GM23248 (cell line): ENCODE measurements around the gene MYO16. TPM values are rescaled to one million over a fixed set of nuclear protein-coding genes. Genes with fewer than 3 reads are reported as not detected.
A peak's percentile ranks its signal among the peaks of the same experiment; 100 is the strongest.

Experiments
- DNase-seq: peaks from one replicate; pipeline ENCODE4 v3.0.0-alpha.2; 2015
- H2AFZ ChIP-seq: fragments of 200-600 bp; sonication (generic); 2 replicates; pipeline ENCODE4 v1.6.1; 2016; ENCODE audit warnings: antibody characterized with exemption
- H3F3A ChIP-seq: fragments of 200-600 bp; sonication (generic); 2 replicates; pipeline ENCODE4 v1.6.1; 2016; ENCODE audit warnings: mild to moderate bottlenecking, antibody characterized with exemption, mixed run types; ENCODE audit not compliant: insufficient read depth
- H3K27ac ChIP-seq: fragments of 200-600 bp; sonication (generic); 2 replicates; pipeline ENCODE4 v1.5.1; 2016; ENCODE audit warnings: mild to moderate bottlenecking
- H3K27me3 ChIP-seq: fragments of 200-600 bp; sonication (generic); replicated peaks from 2 replicates; pipeline ENCODE4 v1.6.1; 2016; ENCODE audit warnings: mild to moderate bottlenecking; ENCODE audit not compliant: insufficient read depth
- H3K36me3 ChIP-seq: fragments of 200-600 bp; sonication (generic); 2 replicates; pipeline ENCODE4 v1.6.1; 2016; ENCODE audit warnings: low read depth, mild to moderate bottlenecking
- H3K4me1 ChIP-seq: fragments of 200-600 bp; sonication (generic); 2 replicates; pipeline ENCODE4 v1.6.1; 2016; ENCODE audit warnings: mild to moderate bottlenecking; ENCODE audit not compliant: insufficient read depth
- H3K4me2 ChIP-seq: fragments of 200-600 bp; sonication (generic); one replicate; pipeline ENCODE4 v1.6.1; 2016; ENCODE audit warnings: mild to moderate bottlenecking; ENCODE audit not compliant: unreplicated experiment
- H3K4me3 ChIP-seq: fragments of 200-600 bp; sonication (generic); 2 replicates; pipeline ENCODE4 v1.5.1; 2016; ENCODE audit warnings: mild to moderate bottlenecking
- H3K79me2 ChIP-seq: fragments of 200-600 bp; sonication (generic); 2 replicates; pipeline ENCODE4 v1.6.1; 2016; ENCODE audit warnings: mild to moderate bottlenecking; ENCODE audit not compliant: insufficient read depth
- H3K9ac ChIP-seq: fragments of 200-600 bp; sonication (generic); 2 replicates; pipeline ENCODE4 v1.6.1; 2016; ENCODE audit warnings: mild to moderate bottlenecking
- H3K9me2 ChIP-seq: fragments of 200-600 bp; sonication (generic); 2 replicates; pipeline ENCODE4 v1.6.1; 2016; ENCODE audit warnings: mixed run types, mild to moderate bottlenecking, moderate library complexity; ENCODE audit not compliant: insufficient read depth
- H3K9me3 ChIP-seq: fragments of 200-600 bp; sonication (generic); one replicate; pipeline ENCODE4 v1.6.1; 2017; ENCODE audit warnings: low read depth
- H4K20me1 ChIP-seq: fragments of 200-600 bp; sonication (generic); 2 replicates; pipeline ENCODE4 v1.6.0; 2016; ENCODE audit not compliant: insufficient read depth
- EZH2 ChIP-seq: fragments of 200-600 bp; sonication (generic); IDR thresholded peaks from 2 replicates; pipeline ENCODE4 v1.6.1; 2018; ENCODE audit warnings: antibody characterized with exemption, mild to moderate bottlenecking; ENCODE audit not compliant: insufficient read depth, poor library complexity, severe bottlenecking
- EZH2phosphoT487 ChIP-seq: fragments of 200-600 bp; sonication (generic); IDR thresholded peaks from 2 replicates; pipeline ENCODE4 v1.6.1; 2018; ENCODE audit warnings: antibody characterized with exemption, moderate library complexity, mild to moderate bottlenecking, low read depth; ENCODE audit not compliant: insufficient read depth
- WGBS, 2 experiments: methylation state at CpG; one replicate each; pipeline ENCODE4 v1.1.6; 2015 to 2017; ENCODE audit warnings: low lambda C conversion rate in 2 of 2, low coverage in 1 of 2; ENCODE audit errors: missing lambda C conversion rate in 2 of 2; 5-methylcytosine and 5-hydroxymethylcytosine counted together
- in situ Hi-C: fragments of 300-500 bp; cut with MboI; formaldehyde crosslinking; loops from 2 replicates; pipeline ENCODE4 v1.15.0; 2020
- polyA plus RNA-seq: library from polyadenylated mRNA; unstranded; fragments of >200 nt; fragmentation: Nextera tagmentation; extraction: Ambion mirVana; gene quantifications from 2 replicates; pipeline ENCODE4 v1.2.1, GENCODE V29; 2016
- total RNA-seq: library from RNA; depleted of rRNA; stranded (reverse); fragments of >200 nt; shearing (Covaris generic); gene quantifications from 2 replicates; pipeline ENCODE4 v1.2.3, GENCODE V29; 2014

Gene MYO16
- total and polyA plus RNA-seq, 2 experiments from 2014 or later, result not detected

DNA sequence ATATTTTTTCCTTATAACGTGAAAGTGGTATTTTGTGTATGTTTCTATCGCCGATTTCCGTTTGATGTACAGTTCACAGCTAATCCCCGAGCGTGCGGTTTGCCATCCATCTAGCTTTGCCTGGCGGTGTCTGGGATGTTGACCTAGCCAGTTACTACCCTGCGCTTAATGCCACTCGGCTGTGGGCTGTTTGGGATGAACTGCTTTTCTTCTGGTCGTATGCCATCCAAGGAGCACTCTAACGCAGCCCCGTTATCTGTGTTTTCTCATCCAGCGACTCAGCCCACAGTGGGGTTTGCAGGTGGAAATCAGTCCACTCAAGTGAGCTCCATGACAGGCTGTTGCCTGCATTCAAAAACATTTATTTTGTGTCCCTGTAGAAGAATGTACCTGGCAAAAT is 512.3 kb downstream of the MYO16 start:
- H3K4me3 ChIP-seq, result no peak overlapping the region
- H3K27ac ChIP-seq, result no peak overlapping the region
- TF ChIP-seq EZH2phosphoT487 (no peak), EZH2 (no peak)
- H3K27me3 ChIP-seq, result peaks cover 28% of the 10 kb centered on the region
- H3K79me2 ChIP-seq, result no peaks in the 10 kb centered on the region
- H3F3A ChIP-seq, result 0 out of 2 replicates have a peak, but pooled peaks cover 4% of the 10 kb centered on the region
- no peak overlapping the region for H3K4me2 ChIP-seq
- H3K9me3 ChIP-seq, result no peaks in the 10 kb centered on the region
- H3K36me3 ChIP-seq, result no peaks in the 10 kb centered on the region
- in situ Hi-C loops, result loop anchor here (10.0 kb wide), 2 partner anchors 633 to 973 kb away; no protein-coding TSS in a partner anchor
- DNase-seq, result no peak
- H2AFZ ChIP-seq, result no peak overlapping the region
- 95% methylated on average over 14 of the region's 14 CpGs for WGBS, 2 experiments
- H3K9me2 ChIP-seq, result no peaks in the 10 kb centered on the region
- H3K4me1 ChIP-seq, result peaks cover 9% of the 10 kb centered on the region; the same call in 1 of the 2 replicates
- no peaks in the 10 kb centered on the region for H4K20me1 ChIP-seq
- no peak overlapping the region for H3K9ac ChIP-seq

DNA sequence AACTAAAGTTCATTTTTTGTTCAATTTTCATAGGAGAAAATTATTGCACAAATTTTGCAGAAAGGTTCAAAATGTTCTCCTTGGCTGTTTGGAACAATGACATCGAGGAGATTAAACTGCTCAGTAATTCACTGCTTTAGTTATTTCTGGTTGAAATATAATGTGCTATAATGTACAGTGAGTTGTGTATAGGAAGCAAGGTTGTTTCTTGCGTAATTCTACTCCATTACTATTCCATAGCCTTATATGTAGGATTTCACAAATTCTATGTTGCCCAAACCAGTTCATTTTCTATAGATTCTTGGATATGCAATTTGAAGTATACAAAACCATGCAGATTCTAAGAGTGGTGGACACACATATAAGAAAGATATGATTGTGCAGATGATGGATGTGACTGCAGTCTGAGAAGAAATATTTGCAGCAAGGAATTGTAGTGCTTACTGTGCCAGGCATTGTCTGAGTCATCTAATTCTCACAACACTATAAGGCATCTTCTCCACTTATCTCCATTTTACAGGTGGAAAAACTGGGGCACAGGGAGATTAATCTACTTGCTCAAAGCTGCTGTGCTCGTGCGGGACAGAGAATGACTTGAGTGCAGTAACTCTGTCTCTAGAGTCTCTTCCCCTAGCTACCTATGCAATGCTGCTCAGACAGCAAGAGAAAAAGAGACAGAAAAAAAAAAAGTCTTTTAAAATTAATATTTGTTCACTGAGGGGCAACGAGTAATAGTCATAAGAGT is 515.5 kb downstream of the MYO16 start:
- Histone ChIP-seq H4K20me1 (no peaks in the 10 kb centered on the region), H2AFZ (no peak overlapping the region), H3K79me2 (no peaks in the 10 kb centered on the region), H3K36me3 (no peaks in the 10 kb centered on the region), H3K4me3 (no peak overlapping the region), H3K4me2 (no peak overlapping the region), H3K4me1 (peaks cover 26% of the 10 kb centered on the region), H3K27me3 (peaks cover 21% of the 10 kb centered on the region), H3K9me3 (no peaks in the 10 kb centered on the region), H3K9ac (no peak overlapping the region), H3K9me2 (no peaks in the 10 kb centered on the region), H3F3A (peaks cover 11% of the 10 kb centered on the region; the same call in 1 of the 2 replicates), H3K27ac (no peak overlapping the region)
- WGBS, 2 experiments, result 53 to 57% methylated on average over 5 of the region's 5 CpGs
- TF ChIP-seq EZH2 (no peak), EZH2phosphoT487 (no peak)
- in situ Hi-C loops, result loop anchor here (10.0 kb wide), 2 partner anchors 630 to 970 kb away; no protein-coding TSS in a partner anchor
- peak; percentile 30 for DNase-seq

DNA sequence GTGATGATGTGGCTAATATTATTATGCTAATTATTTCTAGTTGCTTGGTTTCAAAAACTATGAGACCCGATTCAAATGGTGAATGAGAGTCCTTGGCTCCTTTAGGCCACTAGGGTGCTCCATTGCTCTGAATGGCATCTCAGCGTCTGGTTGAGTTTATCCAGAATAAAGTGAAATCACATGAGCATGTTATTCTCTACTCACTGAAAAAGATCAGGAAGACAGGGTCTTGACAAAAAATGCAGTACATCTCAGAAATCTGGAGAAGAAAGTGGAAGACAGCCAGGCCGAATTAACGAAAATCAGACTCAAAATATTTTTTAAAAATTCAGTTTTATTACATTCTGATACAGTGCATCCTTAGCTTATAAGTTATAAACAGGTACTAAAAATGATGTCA is 516.2 kb downstream of the MYO16 start:
- H3K9me2 ChIP-seq, result no peaks in the 10 kb centered on the region
- peak; percentile 86 for DNase-seq
- H3K27me3 ChIP-seq, result peaks cover 17% of the 10 kb centered on the region; the same call in 1 of the 2 replicates
- H3K4me1 ChIP-seq, result peaks cover 26% of the 10 kb centered on the region
- no peak overlapping the region for H2AFZ ChIP-seq
- H3K4me2 ChIP-seq, result no peak overlapping the region
- H3K79me2 ChIP-seq, result no peaks in the 10 kb centered on the region
- no peak for TF ChIP-seq EZH2
- no peak for TF ChIP-seq EZH2phosphoT487
- H3K36me3 ChIP-seq, result no peaks in the 10 kb centered on the region
- no peak overlapping the region for H3K9ac ChIP-seq
- no peaks in the 10 kb centered on the region for H4K20me1 ChIP-seq
- no peak overlapping the region for H3K4me3 ChIP-seq
- H3K9me3 ChIP-seq, result no peaks in the 10 kb centered on the region
- H3F3A ChIP-seq, result peaks cover 11% of the 10 kb centered on the region; the same call in 1 of the 2 replicates
- WGBS, 2 experiments, result 1 to 3% methylated on average over 4 of the region's 4 CpGs
- H3K27ac ChIP-seq, result no peak overlapping the region
- in situ Hi-C loops, result loop anchor here (10.0 kb wide), 2 partner anchors 629 to 969 kb away; no protein-coding TSS in a partner anchor

DNA sequence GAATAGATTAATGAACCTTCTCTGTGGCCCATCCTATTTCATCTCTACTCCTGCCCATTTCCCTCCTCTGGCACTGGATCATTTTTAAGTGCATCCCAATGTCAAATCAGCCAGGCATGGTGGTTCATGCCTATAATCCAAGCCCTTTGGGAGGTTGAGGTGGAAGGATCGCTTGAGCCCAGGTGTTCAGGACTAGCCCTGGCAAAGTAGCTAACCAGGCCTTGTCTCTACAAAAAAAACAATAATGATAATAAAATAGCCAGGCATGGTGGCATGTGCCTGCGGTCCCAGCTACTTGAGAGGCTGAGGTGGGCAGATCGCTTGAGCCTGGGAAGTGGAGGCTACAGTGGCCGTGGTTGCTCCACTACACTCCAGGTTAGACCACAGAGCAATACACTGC is 517.0 kb downstream of the MYO16 start:
- Histone ChIP-seq H3K4me2 (no peak overlapping the region), H3K4me3 (no peak overlapping the region), H3K9ac (no peak overlapping the region), H3K4me1 (peaks cover 26% of the 10 kb centered on the region), H3F3A (peaks cover 11% of the 10 kb centered on the region; the same call in 1 of the 2 replicates), H3K27ac (peak overlapping the region; percentile 66), H2AFZ (no peak overlapping the region), H4K20me1 (no peaks in the 10 kb centered on the region), H3K27me3 (0 out of 2 replicates have a peak, but pooled peaks cover 13% of the 10 kb centered on the region), H3K79me2 (no peaks in the 10 kb centered on the region), H3K36me3 (no peaks in the 10 kb centered on the region), H3K9me2 (no peaks in the 10 kb centered on the region), H3K9me3 (no peaks in the 10 kb centered on the region)
- no peak for DNase-seq
- WGBS, 2 experiments, result 96% methylated on average over 4 of the region's 4 CpGs
- no peak for TF ChIP-seq EZH2
- no peak for TF ChIP-seq EZH2phosphoT487
- in situ Hi-C loops, result loop anchor here (10.0 kb wide), 2 partner anchors 628 to 968 kb away; no protein-coding TSS in a partner anchor
